ENCODE measurements around the gene EME2.

GRCh38 chr16:1816396-1817275 is 44.0 kb downstream of the EME2 start:
- TF ChIP-seq TSHZ2 (CRISPR knock-in tag; IDR thresholded peaks at IDR 0.05) = no peak
- TF ChIP-seq ZNF70 (CRISPR knock-in tag; IDR thresholded peaks at IDR 0.05) = no peak
- TF ChIP-seq PATZ1 (CRISPR knock-in tag; IDR thresholded peaks at IDR 0.05; ENCODE audit: borderline replicate concordance) = no peak
- no peak for TF ChIP-seq ZNF565 (CRISPR knock-in tag; conservative IDR thresholded peaks at IDR 0.05; ENCODE audit: low read depth)
- no peak for TF ChIP-seq ESRRG (CRISPR knock-in tag; IDR thresholded peaks at IDR 0.05)
- no peak for TF ChIP-seq ISL1 (CRISPR knock-in tag; IDR thresholded peaks at IDR 0.05)
- TF ChIP-seq ARNTL (CRISPR knock-in tag; IDR thresholded peaks at IDR 0.05; ENCODE audit: borderline replicate concordance, low read depth) = no peak
- no peak for TF ChIP-seq ZC3H10 (CRISPR knock-in tag; IDR thresholded peaks at IDR 0.05)
- no peak for TF ChIP-seq BACH2 (CRISPR knock-in tag; IDR thresholded peaks at IDR 0.05; ENCODE audit: borderline replicate concordance)
- TF ChIP-seq ZFP3 (CRISPR knock-in tag; IDR thresholded peaks at IDR 0.05) = no peak
- no peak for TF ChIP-seq RARB (CRISPR knock-in tag; IDR thresholded peaks at IDR 0.05)
- no peak for TF ChIP-seq PPARA (CRISPR knock-in tag; IDR thresholded peaks at IDR 0.05; ENCODE audit: borderline replicate concordance)
- no peak for TF ChIP-seq CREB5 (CRISPR knock-in tag; IDR thresholded peaks at IDR 0.05; ENCODE audit: low read depth)

Measured in SK-N-SH treated with all-trans-retinoic acid at 6 μM for 48 hours (cell line).